ENCODE data around the gene WSB1.
"Not testable (repeated sequence)": the region's sequence is repeated elsewhere in the genome, so short reads cannot be mapped to it uniquely, and the experiment has no call there.

The WSB1 gene

GRCh38 chr17:27293898-27294688 lies at the start of gene WSB1:
Gene WSB1 (plus strand): TSS chr17:27294114. CDS start chr17:27294396, 282 bp downstream.
- H3K9ac ChIP-seq = peak within 1 kb of the TSS; percentile 89 to 99 (median 98)
- H3K27me3 ChIP-seq = no peaks in the 10 kb centered on the region
- H3K9me3 ChIP-seq (replicated peaks in 1 of 11) = no peaks in the 10 kb centered on the region
- peak within 1 kb of the TSS; percentile 78 to 99 (median 90) for H3K4me2 ChIP-seq
- TF ChIP-seq Cebpa-rat (IDR thresholded peaks at IDR 0.05) = no peak
- peaks cover 10 to 34% (median 14%) of the 10 kb centered on the region in 11 experiments; a peak in 16 of 22 replicates for H3K36me3 ChIP-seq
- H3K4me3 ChIP-seq = peak within 1 kb of the TSS; percentile 72 to 94 (median 88)
- H3K4me1 ChIP-seq = peaks cover 32 to 45% (median 39%) of the 10 kb centered on the region in 10 experiments
- peak within 1 kb of the TSS; percentile 92 to 99 (median 98) for H3K27ac ChIP-seq
- peaks cover 39 to 48% (median 42%) of the 10 kb centered on the region in 11 experiments for H4K20me1 ChIP-seq

GRCh38 chr17:27244491-27245223 lies 49.3 kb upstream of the WSB1 start:
- Histone ChIP-seq H4K20me1 (no peaks in the 10 kb centered on the region), H3K27me3 (no peaks in the 10 kb centered on the region), H3K4me3 (peak overlapping the region in 5 of 10 experiments; percentile 6 to 15 (median 13); a peak in 4 of 20 replicates), H3K36me3 (no peaks in the 10 kb centered on the region), H3K9ac (peak overlapping the region in 10 of 11 experiments; percentile 23 to 71 (median 60); a peak in 18 of 22 replicates), H3K27ac (peak overlapping the region; percentile 25 to 95 (median 76); a peak in 20 of 22 replicates), H3K4me1 (peaks cover 15 to 83% (median 46%) of the 10 kb centered on the region in 10 experiments; a peak in 19 of 20 replicates), H3K4me2 (peak overlapping the region; percentile 28 to 96 (median 64)), H3K9me3 (replicated peaks in 1 of 11) (peaks cover 0 to 7% (median 0%) of the 10 kb centered on the region in 11 experiments; a peak in 2 of 22 replicates)
- TF ChIP-seq Cebpa-rat (IDR thresholded peaks at IDR 0.05) = peak; percentile 19 to 99 (median 82); a peak in 17 of 22 replicates

GRCh38 chr17:27245230-27245696 lies 48.7 kb upstream of the WSB1 start:
- peak in 2 of 11 experiments; percentile 6 to 11; a peak in 6 of 22 replicates for TF ChIP-seq Cebpa-rat (IDR thresholded peaks at IDR 0.05)
- peak overlapping the region in 5 of 10 experiments; percentile 6 to 15 (median 13); a peak in 4 of 20 replicates for H3K4me3 ChIP-seq
- H3K27me3 ChIP-seq = no peaks in the 10 kb centered on the region
- no peaks in the 10 kb centered on the region for H4K20me1 ChIP-seq
- peak overlapping the region; percentile 25 to 95 (median 76); a peak in 20 of 22 replicates for H3K27ac ChIP-seq
- peak overlapping the region in 10 of 11 experiments; percentile 23 to 71 (median 60); a peak in 17 of 22 replicates for H3K9ac ChIP-seq
- peaks cover 10 to 77% (median 40%) of the 10 kb centered on the region in 10 experiments; a peak in 19 of 20 replicates for H3K4me1 ChIP-seq
- peak overlapping the region; percentile 28 to 96 (median 64) for H3K4me2 ChIP-seq
- H3K36me3 ChIP-seq = no peaks in the 10 kb centered on the region
- H3K9me3 ChIP-seq (replicated peaks in 1 of 11) = peaks cover 0 to 7% (median 0%) of the 10 kb centered on the region in 11 experiments; a peak in 2 of 22 replicates

- H3K4me1 ChIP-seq = peaks cover 8 to 64% (median 32%) of the 10 kb centered on the region in 10 experiments; a peak in 19 of 20 replicates
- no peak for TF ChIP-seq Cebpa-rat (IDR thresholded peaks at IDR 0.05)
- peak overlapping the region in 5 of 11 experiments; percentile 31 to 95 (median 80); a peak in 4 of 22 replicates for H3K27ac ChIP-seq
- H3K4me2 ChIP-seq = peak overlapping the region in 4 of 11 experiments; percentile 70 to 96 (median 87); a peak in 7 of 22 replicates
- no peaks in the 10 kb centered on the region for H3K36me3 ChIP-seq
- H4K20me1 ChIP-seq = no peaks in the 10 kb centered on the region
- H3K9me3 ChIP-seq (replicated peaks in 1 of 11) = peaks cover 0 to 7% (median 0%) of the 10 kb centered on the region in 11 experiments; a peak in 2 of 22 replicates
- H3K9ac ChIP-seq = peak overlapping the region in 2 of 11 experiments; percentile 68 to 71; a peak in 2 of 22 replicates
- no peaks in the 10 kb centered on the region for H3K27me3 ChIP-seq
- no peak overlapping the region; a peak in 1 of 20 replicates for H3K4me3 ChIP-seq
Measured at GRCh38 chr17:27246537-27246936, 47.4 kb upstream of the WSB1 start.

- TF ChIP-seq Cebpa-rat (IDR thresholded peaks at IDR 0.05) = no peak
- Histone ChIP-seq H3K36me3 (no peaks in the 10 kb centered on the region), H3K4me1 (peaks cover 8 to 56% (median 30%) of the 10 kb centered on the region in 10 experiments; a peak in 19 of 20 replicates), H3K27me3 (no peaks in the 10 kb centered on the region), H3K4me3 (no peak overlapping the region), H3K9me3 (replicated peaks in 1 of 11) (peaks cover 0 to 7% (median 0%) of the 10 kb centered on the region in 11 experiments; a peak in 2 of 22 replicates), H4K20me1 (no peaks in the 10 kb centered on the region), H3K27ac (peak overlapping the region in 2 of 11 experiments; percentile 2 to 23; a peak in 2 of 22 replicates), H3K9ac (no peak overlapping the region), H3K4me2 (peak overlapping the region in 5 of 11 experiments; percentile 3 to 96 (median 84); a peak in 10 of 22 replicates)
Measured at GRCh38 chr17:27247071-27247957, 46.6 kb upstream of the WSB1 start.

GRCh38 chr17:27247958-27248342 lies 46.0 kb upstream of the WSB1 start:
- no peak overlapping the region for H3K9ac ChIP-seq
- H4K20me1 ChIP-seq = no peaks in the 10 kb centered on the region
- no peak for TF ChIP-seq Cebpa-rat (IDR thresholded peaks at IDR 0.05)
- peak overlapping the region in 2 of 11 experiments; percentile 90 to 96; a peak in 5 of 22 replicates for H3K4me2 ChIP-seq
- peaks cover 0 to 7% (median 0%) of the 10 kb centered on the region in 11 experiments; a peak in 2 of 22 replicates for H3K9me3 ChIP-seq (replicated peaks in 1 of 11)
- no peaks in the 10 kb centered on the region for H3K36me3 ChIP-seq
- peaks cover 8 to 50% (median 30%) of the 10 kb centered on the region in 10 experiments; a peak in 19 of 20 replicates for H3K4me1 ChIP-seq
- no peaks in the 10 kb centered on the region for H3K27me3 ChIP-seq
- H3K27ac ChIP-seq = peak overlapping the region in 1 of 11 experiments; percentile 23; a peak in 1 of 22 replicates
- H3K4me3 ChIP-seq = no peak overlapping the region

GRCh38 chr17:27250791-27251190 lies 43.1 kb upstream of the WSB1 start:
- H3K4me1 ChIP-seq = peaks cover 0 to 23% (median 10%) of the 10 kb centered on the region in 10 experiments; a peak in 14 of 20 replicates
- not testable (repeated sequence) for H3K9me3 ChIP-seq (replicated peaks in 1 of 11); H3K9ac ChIP-seq; H3K4me3 ChIP-seq; H3K27me3 ChIP-seq; H4K20me1 ChIP-seq; H3K27ac ChIP-seq; H3K4me2 ChIP-seq; H3K36me3 ChIP-seq

- not testable (repeated sequence) for H3K4me2 ChIP-seq; H4K20me1 ChIP-seq; H3K27me3 ChIP-seq; H3K9ac ChIP-seq; H3K27ac ChIP-seq; H3K4me3 ChIP-seq; H3K36me3 ChIP-seq; H3K9me3 ChIP-seq (replicated peaks in 1 of 11)
- peaks cover 0 to 16% (median 0%) of the 10 kb centered on the region in 10 experiments; a peak in 4 of 20 replicates for H3K4me1 ChIP-seq
Measured at GRCh38 chr17:27254802-27255201, 39.1 kb upstream of the WSB1 start.
